ENCODE results near the gene FBXL22. TPM values are rescaled to one million over a fixed set of nuclear protein-coding genes. Genes with fewer than 3 reads are reported as not detected.

FBXL22 gene
- total RNA-seq, 1 donor from 2014 or later, result 0.34 TPM

GRCh38 chr15:63596676-63597037, 530 bp upstream of the FBXL22 start:
- Mint-ChIP-seq H3K27me3 (ENCODE audit: low read depth, unreplicated experiment) (no peaks in the 10 kb centered on the region), H3K27ac (ENCODE audit: unreplicated experiment) (no peak overlapping the region), H3K4me3 (ENCODE audit: unreplicated experiment) (no peak overlapping the region), H3K4me1 (ENCODE audit: low read depth, unreplicated experiment) (peaks cover 14% of the 10 kb centered on the region), H3K36me3 (ENCODE audit: low read depth, unreplicated experiment) (peaks cover 17% of the 10 kb centered on the region), H3K9me3 (ENCODE audit: unreplicated experiment) (no peaks in the 10 kb centered on the region)
- DNase-seq (ENCODE audit: low read depth) (peak; percentile 22), FAIRE-seq (no peak)
- Histone ChIP-seq H3K4me2 (ENCODE audit: low read length) (peak overlapping the region; percentile 1), H3K9me3 (ENCODE audit: insufficient read depth, low read depth, low read length) (no peaks in the 10 kb centered on the region), H3K9ac (ENCODE audit: low read length) (no peak overlapping the region), H4K20me1 (ENCODE audit: insufficient read depth, low read length) (no peaks in the 10 kb centered on the region), H3K27ac (ENCODE audit: low read depth, low read length) (no peak overlapping the region), H3K27me3 (ENCODE audit: insufficient read depth, low read length) (no peaks in the 10 kb centered on the region), H2AFZ (ENCODE audit: low read depth, low read length) (no peak overlapping the region), H3K79me2 (ENCODE audit: insufficient read depth, low read length) (no peaks in the 10 kb centered on the region), H3K36me3 (ENCODE audit: insufficient read depth, low read length) (peaks cover 3% of the 10 kb centered on the region), H3K4me3 (ENCODE audit: insufficient read depth, low read depth, low read length) (no peak overlapping the region), H3K4me1 (ENCODE audit: insufficient read depth, low read length) (peaks cover 12% of the 10 kb centered on the region)
- TF ChIP-seq CTCF (IDR thresholded peaks at IDR 0.05; ENCODE audit: insufficient read depth, low read depth, low read length) (no peak), EZH2 (IDR thresholded peaks at IDR 0.05; ENCODE audit: insufficient read depth, low read length) (no peak)

- DNase-seq (ENCODE audit: low read depth) (no peak), FAIRE-seq (no peak)
- Histone ChIP-seq H3K4me3 (ENCODE audit: insufficient read depth, low read depth, low read length) (no peak overlapping the region), H3K27ac (ENCODE audit: low read depth, low read length) (no peak overlapping the region), H3K4me2 (ENCODE audit: low read length) (peak overlapping the region; percentile 1), H4K20me1 (ENCODE audit: insufficient read depth, low read length) (peaks cover 3% of the 10 kb centered on the region), H3K9me3 (ENCODE audit: insufficient read depth, low read depth, low read length) (no peaks in the 10 kb centered on the region), H3K4me1 (ENCODE audit: insufficient read depth, low read length) (peaks cover 14% of the 10 kb centered on the region), H3K27me3 (ENCODE audit: insufficient read depth, low read length) (no peaks in the 10 kb centered on the region), H3K36me3 (ENCODE audit: insufficient read depth, low read length) (peaks cover 3% of the 10 kb centered on the region), H3K9ac (ENCODE audit: low read length) (no peak overlapping the region), H2AFZ (ENCODE audit: low read depth, low read length) (no peak overlapping the region), H3K79me2 (ENCODE audit: insufficient read depth, low read length) (no peaks in the 10 kb centered on the region)
- peaks cover 16% of the 10 kb centered on the region for H3K36me3 Mint-ChIP-seq (ENCODE audit: low read depth, unreplicated experiment)
- H3K27ac Mint-ChIP-seq (ENCODE audit: unreplicated experiment), result no peak overlapping the region
- H3K4me3 Mint-ChIP-seq (ENCODE audit: unreplicated experiment), result no peak overlapping the region
- no peaks in the 10 kb centered on the region for H3K9me3 Mint-ChIP-seq (ENCODE audit: unreplicated experiment)
- H3K27me3 Mint-ChIP-seq (ENCODE audit: low read depth, unreplicated experiment), result peaks cover 3% of the 10 kb centered on the region
- H3K4me1 Mint-ChIP-seq (ENCODE audit: low read depth, unreplicated experiment), result peaks cover 16% of the 10 kb centered on the region
- TF ChIP-seq EZH2 (IDR thresholded peaks at IDR 0.05; ENCODE audit: insufficient read depth, low read length) (no peak), CTCF (IDR thresholded peaks at IDR 0.05; ENCODE audit: insufficient read depth, low read depth, low read length) (no peak)
Observed at GRCh38 chr15:63597821-63598220, 634 bp downstream of the FBXL22 start.

GRCh38 chr15:63598473-63599400, 1.6 kb downstream of the FBXL22 start:
- H3K4me1 ChIP-seq (ENCODE audit: insufficient read depth, low read length), result peaks cover 14% of the 10 kb centered on the region

More at GRCh38 chr15:63598473-63599400, 1.6 kb downstream of the FBXL22 start:
- H3K79me2 ChIP-seq (ENCODE audit: insufficient read depth, low read length), result no peaks in the 10 kb centered on the region
- no peaks in the 10 kb centered on the region for H3K9me3 ChIP-seq (ENCODE audit: insufficient read depth, low read depth, low read length)
- peaks cover 8% of the 10 kb centered on the region for H4K20me1 ChIP-seq (ENCODE audit: insufficient read depth, low read length)
- FAIRE-seq (no peak), DNase-seq (ENCODE audit: low read depth) (no peak)
- Mint-ChIP-seq H3K4me1 (ENCODE audit: low read depth, unreplicated experiment) (peaks cover 16% of the 10 kb centered on the region), H3K27me3 (ENCODE audit: low read depth, unreplicated experiment) (peaks cover 5% of the 10 kb centered on the region), H3K4me3 (ENCODE audit: unreplicated experiment) (no peak overlapping the region), H3K27ac (ENCODE audit: unreplicated experiment) (no peak overlapping the region), H3K36me3 (ENCODE audit: low read depth, unreplicated experiment) (peaks cover 12% of the 10 kb centered on the region), H3K9me3 (ENCODE audit: unreplicated experiment) (no peaks in the 10 kb centered on the region)
- H3K4me3 ChIP-seq (ENCODE audit: insufficient read depth, low read depth, low read length), result no peak overlapping the region
- H2AFZ ChIP-seq (ENCODE audit: low read depth, low read length), result no peak overlapping the region
- H3K27me3 ChIP-seq (ENCODE audit: insufficient read depth, low read length), result no peaks in the 10 kb centered on the region
- TF ChIP-seq EZH2 (IDR thresholded peaks at IDR 0.05; ENCODE audit: insufficient read depth, low read length) (no peak), CTCF (IDR thresholded peaks at IDR 0.05; ENCODE audit: insufficient read depth, low read depth, low read length) (no peak)
- H3K36me3 ChIP-seq (ENCODE audit: insufficient read depth, low read length), result no peaks in the 10 kb centered on the region
- H3K4me2 ChIP-seq (ENCODE audit: low read length), result no peak overlapping the region
- H3K9ac ChIP-seq (ENCODE audit: low read length), result no peak overlapping the region
- no peak overlapping the region for H3K27ac ChIP-seq (ENCODE audit: low read depth, low read length)

Data from astrocyte (in vitro differentiated cells and primary cell).